ENCODE results near the gene OR8S1. TPM values are rescaled to one million over a fixed set of nuclear protein-coding genes. Genes with fewer than 3 reads are reported as not detected.
"Not testable (repeated sequence)": the region's sequence is repeated elsewhere in the genome, so short reads cannot be mapped to it uniquely, and the experiment has no call there.

Gene OR8S1
- total RNA-seq, 1 donor = not detected

DNA sequence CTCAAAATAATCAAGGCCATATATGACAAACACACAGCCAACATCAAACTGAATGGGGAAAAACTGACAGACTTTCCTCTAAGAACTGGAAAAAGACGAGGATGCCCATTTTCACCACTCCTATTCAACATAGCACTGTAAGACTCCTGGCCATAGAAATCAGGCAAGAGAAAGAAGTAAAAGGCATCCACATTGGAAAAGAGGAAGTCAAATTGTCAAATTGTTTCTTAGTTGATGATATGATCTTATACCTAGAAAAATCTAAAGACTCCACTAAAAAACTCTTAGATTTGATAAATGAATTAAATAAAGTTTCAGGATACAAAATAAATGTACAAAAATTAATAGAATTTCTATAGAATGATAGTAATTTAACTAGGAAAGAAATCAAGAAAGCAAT, 11.2 kb downstream of the OR8S1 start:
- no peak for DNase-seq (ENCODE audit: low read depth)
- TF ChIP-seq, protein P1, sequence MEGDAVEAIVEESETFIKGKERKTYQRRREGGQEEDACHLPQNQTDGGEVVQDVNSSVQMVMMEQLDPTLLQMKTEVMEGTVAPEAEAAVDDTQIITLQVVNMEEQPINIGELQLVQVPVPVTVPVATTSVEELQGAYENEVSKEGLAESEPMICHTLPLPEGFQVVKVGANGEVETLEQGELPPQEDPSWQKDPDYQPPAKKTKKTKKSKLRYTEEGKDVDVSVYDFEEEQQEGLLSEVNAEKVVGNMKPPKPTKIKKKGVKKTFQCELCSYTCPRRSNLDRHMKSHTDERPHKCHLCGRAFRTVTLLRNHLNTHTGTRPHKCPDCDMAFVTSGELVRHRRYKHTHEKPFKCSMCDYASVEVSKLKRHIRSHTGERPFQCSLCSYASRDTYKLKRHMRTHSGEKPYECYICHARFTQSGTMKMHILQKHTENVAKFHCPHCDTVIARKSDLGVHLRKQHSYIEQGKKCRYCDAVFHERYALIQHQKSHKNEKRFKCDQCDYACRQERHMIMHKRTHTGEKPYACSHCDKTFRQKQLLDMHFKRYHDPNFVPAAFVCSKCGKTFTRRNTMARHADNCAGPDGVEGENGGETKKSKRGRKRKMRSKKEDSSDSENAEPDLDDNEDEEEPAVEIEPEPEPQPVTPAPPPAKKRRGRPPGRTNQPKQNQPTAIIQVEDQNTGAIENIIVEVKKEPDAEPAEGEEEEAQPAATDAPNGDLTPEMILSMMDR (IDR thresholded peaks at IDR 0.05; ENCODE audit: insufficient read depth, low read length) = no peak
- no peak overlapping the region for H3K4me3 ChIP-seq (ENCODE audit: low read depth, low read length)

DNA sequence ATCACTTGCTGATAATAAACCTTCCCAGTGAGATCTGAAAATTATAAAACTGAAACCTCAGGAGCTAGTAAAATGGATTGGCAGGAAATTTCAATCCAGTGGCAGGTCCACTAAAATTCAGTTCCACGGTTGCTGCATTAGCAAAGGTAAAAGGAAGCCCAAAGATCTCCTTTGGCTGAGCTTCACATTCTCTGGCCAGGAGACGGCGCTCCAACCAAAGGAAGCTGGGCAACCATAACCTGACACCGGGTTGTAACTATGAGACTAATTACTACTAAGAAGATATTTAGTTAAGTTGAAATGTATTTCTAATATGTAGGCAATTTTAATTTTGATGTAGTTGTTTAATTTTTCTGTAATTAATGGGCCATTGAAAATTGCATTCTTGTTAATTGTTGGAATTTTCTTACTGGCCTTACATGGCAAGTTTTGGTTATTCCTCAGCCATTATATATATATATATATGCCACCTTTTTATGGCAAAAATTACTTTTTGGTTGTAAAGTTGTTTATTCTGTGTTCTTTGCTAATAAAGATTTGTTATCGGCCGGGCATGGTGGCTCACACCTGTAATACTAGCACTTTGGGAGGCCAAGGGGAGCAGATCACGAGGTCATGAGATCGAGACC, 17.0 kb downstream of the OR8S1 start:
- peak; percentile 27 for DNase-seq (ENCODE audit: low read depth)
- H3K4me3 ChIP-seq (ENCODE audit: low read depth, low read length) = no peak overlapping the region
- TF ChIP-seq, protein P1 (IDR thresholded peaks at IDR 0.05; ENCODE audit: insufficient read depth, low read length) = peak; percentile 71

DNA sequence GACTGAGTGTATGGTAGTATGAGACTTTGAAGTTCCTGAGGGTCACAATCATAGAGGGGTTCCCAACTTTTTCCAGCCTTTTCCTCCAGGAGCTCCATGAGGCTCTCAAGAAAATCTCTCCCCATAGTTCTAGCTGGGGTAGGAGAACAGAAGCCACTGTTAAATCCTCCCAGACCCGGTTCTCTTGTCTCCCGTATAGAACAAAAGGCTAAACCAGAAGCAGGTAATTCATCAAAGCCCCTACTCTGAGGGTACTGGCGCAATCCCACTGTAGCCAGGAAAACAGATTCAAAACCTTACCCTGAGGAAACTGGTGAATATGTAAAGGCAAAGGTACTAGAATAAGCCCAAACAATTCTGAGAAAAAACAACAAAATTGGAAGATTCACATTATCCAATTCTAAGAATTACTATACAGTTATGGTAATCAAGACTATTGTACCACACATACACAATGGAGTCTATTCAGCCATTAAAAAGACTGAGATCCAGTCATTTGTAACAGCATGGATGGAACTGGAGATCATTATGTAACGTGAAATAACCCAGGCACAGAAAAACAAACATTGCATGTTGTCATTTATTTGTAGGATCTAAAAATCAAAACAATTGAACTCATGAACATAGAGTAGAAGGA, 20.5 kb downstream of the OR8S1 start:
- H3K4me3 ChIP-seq (ENCODE audit: low read depth, low read length) = no peak overlapping the region
- TF ChIP-seq, protein P1 (IDR thresholded peaks at IDR 0.05; ENCODE audit: insufficient read depth, low read length) = no peak
- no peak for DNase-seq (ENCODE audit: low read depth)

DNA sequence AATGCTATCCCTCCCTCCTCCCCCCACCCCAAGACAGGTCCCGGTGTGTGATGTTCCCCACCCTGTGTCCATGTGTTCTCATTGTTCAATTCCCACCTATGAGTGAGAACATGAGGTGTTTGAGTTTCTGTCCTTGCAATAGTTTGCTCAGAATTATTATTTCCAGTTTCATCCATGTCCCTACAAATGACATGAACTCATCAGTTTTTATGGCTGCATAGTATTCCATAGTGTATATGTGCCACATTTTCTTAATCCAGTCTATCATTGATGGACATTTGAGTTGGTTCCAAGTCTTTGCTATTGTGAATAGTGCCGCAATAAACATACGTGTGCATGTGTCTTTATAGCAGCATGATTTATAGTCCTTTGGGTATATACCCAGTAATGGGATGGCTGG, 21.6 kb downstream of the OR8S1 start:
- H3K4me3 ChIP-seq (ENCODE audit: low read depth, low read length); DNase-seq (ENCODE audit: low read depth): not testable (repeated sequence)

DNA sequence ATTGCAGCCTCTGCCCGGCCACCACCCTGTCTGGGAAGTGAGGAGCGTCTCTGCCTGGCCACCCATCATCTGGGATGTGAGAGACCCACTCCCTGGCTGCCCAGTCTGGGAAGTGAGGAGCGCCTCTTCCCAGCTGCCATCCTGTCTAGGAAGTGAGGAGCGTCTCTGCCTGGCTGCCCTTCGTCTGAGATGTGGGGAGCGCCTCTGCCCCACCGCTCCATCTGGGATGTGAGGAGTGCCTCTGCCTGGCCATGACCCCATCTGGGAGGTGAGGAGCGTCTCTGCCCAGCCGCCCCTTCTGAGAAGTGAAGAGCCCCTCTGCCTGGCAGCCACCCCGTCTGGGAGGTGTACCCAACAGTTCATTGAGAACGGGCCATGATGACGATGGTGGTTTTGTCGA, 26.2 kb downstream of the OR8S1 start:
- DNase-seq (ENCODE audit: low read depth); H3K4me3 ChIP-seq (ENCODE audit: low read depth, low read length): not testable (repeated sequence)

DNA sequence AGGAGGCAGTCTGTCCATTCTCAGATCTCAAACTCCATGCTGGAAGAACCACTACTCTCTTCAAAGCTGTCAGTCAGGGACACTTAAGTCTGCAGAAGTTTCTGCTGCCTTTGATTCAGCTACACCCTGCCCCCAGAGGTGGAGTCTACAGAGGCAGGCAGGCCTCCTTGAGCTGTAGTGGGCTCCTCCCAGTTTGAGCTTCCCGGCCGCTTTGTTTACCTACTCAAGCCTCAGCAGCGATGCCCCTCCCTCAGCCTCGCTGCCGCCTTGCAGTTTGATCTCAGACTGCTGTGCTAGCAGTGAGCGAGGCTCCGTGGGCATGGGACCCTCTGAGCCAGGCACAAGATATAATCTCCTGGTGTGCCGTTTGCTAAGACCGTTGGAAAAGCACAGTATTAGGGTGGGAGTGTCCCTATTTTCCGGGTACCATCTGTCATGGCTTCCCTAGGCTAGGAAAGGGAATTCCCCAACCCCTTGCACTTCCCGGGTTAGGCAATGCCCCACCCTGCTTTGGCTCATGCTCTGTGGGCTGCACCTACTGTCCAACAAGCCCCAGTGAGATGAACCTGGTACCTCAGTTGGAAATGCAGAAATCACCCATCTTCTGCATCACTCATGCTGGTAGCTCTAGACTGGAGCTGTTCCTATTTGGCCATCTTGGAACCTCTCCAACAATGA, 28.4 kb downstream of the OR8S1 start:
- DNase-seq (ENCODE audit: low read depth); H3K4me3 ChIP-seq (ENCODE audit: low read depth, low read length): not testable (repeated sequence)

DNA sequence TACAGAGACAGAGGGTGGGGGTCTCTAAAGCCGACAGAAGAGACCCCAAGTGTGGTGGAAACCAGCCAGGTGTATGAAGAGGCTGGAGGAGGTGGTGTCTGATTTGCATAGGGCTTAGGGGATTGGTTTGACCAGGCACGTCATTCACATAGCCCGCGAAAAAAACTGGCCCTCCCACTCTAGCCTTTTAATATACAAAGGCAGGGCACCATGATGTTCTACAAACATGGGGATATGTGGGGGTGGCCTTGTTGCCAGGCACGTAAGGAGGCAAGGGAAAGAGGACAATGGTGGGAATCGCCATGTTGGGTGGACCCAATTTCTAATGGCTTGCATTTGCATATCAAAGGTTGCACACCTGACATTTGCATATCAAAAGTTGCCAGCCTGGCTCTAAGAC, 31.2 kb downstream of the OR8S1 start:
- no peak for DNase-seq (ENCODE audit: low read depth)
- TF ChIP-seq, protein P1 (IDR thresholded peaks at IDR 0.05; ENCODE audit: insufficient read depth, low read length) = no peak
- no peak overlapping the region for H3K4me3 ChIP-seq (ENCODE audit: low read depth, low read length)

DNA sequence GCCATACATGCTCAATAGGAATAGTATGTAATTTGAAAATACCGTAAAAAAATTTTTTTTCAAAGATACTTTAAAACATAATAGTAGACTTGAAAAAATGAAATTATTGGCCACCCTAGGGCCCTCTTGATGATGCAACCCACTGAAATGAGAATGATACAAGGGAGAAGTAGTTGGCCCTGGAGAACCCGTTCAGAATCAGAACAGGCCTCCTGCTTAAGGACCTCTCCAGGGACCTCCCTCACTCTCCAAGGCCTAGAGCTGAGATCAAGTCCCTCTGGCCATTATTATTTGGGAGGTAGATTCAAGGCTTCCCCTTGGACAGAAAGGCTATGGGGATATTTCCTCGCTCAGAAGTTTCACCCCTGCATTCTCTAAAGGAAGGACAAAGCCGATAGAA, 32.5 kb downstream of the OR8S1 start:
- TF ChIP-seq, protein P1 (IDR thresholded peaks at IDR 0.05; ENCODE audit: insufficient read depth, low read length) = no peak
- no peak for DNase-seq (ENCODE audit: low read depth)
- no peak overlapping the region for H3K4me3 ChIP-seq (ENCODE audit: low read depth, low read length)
